ENCODE data around the gene SLC22A2. TPM values are rescaled to one million over a fixed set of nuclear protein-coding genes. Genes with fewer than 3 reads are reported as not detected.

Gene SLC22A2
- total RNA-seq, 4 donors from 2014 or later = not detected

DNA sequence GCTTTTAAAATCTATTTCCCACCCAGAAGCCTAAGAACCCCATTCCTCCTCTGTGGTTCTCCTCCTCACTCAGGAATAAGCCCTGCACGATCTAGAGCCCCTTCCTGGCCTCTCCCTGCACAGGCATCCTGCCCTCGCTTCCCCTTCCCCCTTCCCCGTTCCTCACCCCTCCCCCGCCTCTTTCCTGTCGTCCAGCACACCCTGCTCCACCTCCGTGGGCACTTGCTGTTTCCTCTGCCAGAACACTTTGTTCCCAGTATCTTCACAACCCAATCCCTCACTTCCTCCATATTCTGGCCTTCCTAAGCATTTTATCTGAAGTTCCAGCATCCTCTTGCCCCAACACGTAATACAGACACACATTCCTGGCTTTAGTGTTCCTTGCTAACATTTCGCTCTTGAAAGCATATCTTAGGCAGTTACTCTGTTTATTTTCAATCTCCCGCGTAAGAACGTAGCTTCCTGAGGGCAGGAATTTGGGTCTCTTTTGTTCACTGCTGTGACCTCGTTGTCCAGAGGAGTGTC lies 20.2 kb upstream of the SLC22A2 start:
- DNase-seq (ENCODE audit: low spot score) (no peak), ATAC-seq (ENCODE audit: low FRiP score) (no peak)
- TF ChIP-seq, protein P1, sequence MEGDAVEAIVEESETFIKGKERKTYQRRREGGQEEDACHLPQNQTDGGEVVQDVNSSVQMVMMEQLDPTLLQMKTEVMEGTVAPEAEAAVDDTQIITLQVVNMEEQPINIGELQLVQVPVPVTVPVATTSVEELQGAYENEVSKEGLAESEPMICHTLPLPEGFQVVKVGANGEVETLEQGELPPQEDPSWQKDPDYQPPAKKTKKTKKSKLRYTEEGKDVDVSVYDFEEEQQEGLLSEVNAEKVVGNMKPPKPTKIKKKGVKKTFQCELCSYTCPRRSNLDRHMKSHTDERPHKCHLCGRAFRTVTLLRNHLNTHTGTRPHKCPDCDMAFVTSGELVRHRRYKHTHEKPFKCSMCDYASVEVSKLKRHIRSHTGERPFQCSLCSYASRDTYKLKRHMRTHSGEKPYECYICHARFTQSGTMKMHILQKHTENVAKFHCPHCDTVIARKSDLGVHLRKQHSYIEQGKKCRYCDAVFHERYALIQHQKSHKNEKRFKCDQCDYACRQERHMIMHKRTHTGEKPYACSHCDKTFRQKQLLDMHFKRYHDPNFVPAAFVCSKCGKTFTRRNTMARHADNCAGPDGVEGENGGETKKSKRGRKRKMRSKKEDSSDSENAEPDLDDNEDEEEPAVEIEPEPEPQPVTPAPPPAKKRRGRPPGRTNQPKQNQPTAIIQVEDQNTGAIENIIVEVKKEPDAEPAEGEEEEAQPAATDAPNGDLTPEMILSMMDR (IDR thresholded peaks at IDR 0.05) = no peak

DNA sequence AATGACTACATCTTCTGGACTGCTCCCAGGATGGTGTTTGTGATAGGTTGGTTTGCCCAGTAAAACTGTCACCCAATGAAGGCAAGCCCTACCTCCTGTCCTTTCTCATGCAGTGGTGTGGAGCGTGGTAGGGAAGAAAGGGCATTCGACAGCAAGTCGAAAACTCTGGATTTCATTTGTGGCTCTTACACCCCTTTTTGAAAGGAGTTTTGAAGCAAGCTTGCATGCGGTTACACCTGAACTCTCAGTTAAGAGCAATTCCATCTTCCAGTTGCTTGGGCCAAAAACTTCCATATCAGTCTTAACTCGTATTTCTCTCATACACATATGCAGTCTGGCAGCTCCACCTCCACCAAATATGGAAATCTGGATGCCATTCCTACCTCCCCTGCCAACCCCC lies 19.7 kb upstream of the SLC22A2 start:
- DNase-seq (ENCODE audit: low spot score) (no peak), ATAC-seq (ENCODE audit: low FRiP score) (no peak)
- TF ChIP-seq, protein P1 (IDR thresholded peaks at IDR 0.05) = no peak

DNA sequence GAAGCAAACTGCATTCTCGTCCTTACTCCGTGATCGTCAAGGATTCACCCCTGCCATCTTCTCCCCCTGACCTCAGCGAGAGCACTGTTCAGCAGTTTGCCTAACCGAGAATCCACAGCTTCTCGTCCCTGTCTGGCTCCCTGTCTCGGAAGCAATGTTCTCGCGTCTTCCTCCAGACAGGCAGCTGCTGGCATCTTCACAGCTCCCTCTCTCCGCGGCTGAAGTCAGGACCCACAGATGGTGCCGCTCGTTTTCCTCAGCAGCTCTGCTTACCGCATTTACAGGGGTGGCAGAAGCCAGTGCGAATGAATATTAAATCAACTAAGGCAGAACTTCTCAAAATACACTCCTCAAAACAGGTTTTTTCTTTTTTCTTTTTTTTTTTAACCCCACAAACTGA lies 18.9 kb upstream of the SLC22A2 start:
- ATAC-seq (ENCODE audit: low FRiP score) (no peak), DNase-seq (ENCODE audit: low spot score) (no peak)
- TF ChIP-seq, protein P1 (IDR thresholded peaks at IDR 0.05) = no peak

DNA sequence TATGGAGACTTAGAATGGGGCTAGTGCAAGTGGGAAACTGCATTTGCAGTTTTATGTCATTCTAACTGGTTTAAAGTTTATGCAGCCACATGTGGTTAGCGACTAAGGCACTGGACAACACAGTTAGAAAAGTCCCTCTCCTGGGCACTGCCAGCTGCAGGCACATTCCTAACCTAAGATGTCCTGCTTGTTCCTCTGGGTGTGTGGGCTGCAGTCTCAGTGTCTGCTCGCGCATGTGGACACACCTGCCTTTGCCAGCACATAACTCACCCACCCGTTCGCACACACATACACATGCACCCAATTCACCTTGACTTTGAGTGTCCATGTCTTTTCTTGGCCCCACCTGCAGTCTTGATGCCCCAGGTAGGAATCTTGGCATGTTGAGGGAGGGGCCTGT lies 18.5 kb upstream of the SLC22A2 start:
- no peak for DNase-seq (ENCODE audit: low spot score)
- no peak for ATAC-seq (ENCODE audit: low FRiP score)
- TF ChIP-seq, protein P1 (IDR thresholded peaks at IDR 0.05) = no peak

DNA sequence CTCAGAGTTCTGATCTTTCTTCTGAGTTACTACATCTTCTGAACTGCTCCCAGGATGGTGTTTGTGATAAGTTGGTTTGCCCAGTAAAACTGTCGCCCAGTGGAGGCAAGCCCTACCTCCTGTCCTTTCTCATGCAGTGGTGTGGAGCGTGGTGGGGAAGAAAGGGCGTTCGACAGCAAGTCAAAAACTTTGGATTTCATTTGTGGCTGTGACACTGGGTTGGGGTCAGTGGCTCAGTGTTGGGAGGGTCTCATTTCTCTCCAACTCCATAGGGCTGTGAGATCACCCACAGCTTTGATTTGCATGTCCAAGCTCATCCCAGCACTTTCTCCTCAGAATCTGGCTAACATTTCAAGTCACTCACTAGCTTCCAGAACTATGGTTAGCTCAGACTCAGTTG lies 17.5 kb upstream of the SLC22A2 start:
- no peak for DNase-seq (ENCODE audit: low spot score)
- TF ChIP-seq, protein P1 (IDR thresholded peaks at IDR 0.05) = no peak
- ATAC-seq (ENCODE audit: low FRiP score) = no peak

DNA sequence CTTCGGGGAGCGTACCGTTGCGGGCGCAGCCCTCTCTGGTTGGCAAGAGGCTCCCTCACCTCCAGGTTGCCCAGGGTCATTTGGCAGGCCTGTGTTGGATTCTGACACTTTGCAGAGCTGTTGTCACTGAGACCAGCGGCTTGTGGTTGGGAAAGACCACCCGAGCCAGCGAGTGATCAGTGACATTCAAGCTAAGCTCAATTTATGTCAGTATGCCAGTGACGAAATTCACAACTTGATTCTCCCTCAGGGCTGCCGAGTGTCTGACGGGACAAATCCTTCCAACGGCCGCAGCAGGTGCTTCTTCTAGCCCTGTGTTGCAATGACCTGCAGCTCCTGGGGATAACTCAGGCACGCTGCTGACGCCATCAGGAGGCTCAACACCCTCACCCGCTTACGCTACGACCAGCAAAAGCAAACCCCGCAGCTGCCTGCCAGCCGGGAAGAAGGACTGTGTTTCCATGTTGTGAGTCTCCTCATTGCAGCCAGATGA lies 16.9 kb upstream of the SLC22A2 start:
- TF ChIP-seq, protein P1 (IDR thresholded peaks at IDR 0.05) = no peak
- DNase-seq (ENCODE audit: low spot score) (no peak), ATAC-seq (ENCODE audit: low FRiP score) (no peak)

DNA sequence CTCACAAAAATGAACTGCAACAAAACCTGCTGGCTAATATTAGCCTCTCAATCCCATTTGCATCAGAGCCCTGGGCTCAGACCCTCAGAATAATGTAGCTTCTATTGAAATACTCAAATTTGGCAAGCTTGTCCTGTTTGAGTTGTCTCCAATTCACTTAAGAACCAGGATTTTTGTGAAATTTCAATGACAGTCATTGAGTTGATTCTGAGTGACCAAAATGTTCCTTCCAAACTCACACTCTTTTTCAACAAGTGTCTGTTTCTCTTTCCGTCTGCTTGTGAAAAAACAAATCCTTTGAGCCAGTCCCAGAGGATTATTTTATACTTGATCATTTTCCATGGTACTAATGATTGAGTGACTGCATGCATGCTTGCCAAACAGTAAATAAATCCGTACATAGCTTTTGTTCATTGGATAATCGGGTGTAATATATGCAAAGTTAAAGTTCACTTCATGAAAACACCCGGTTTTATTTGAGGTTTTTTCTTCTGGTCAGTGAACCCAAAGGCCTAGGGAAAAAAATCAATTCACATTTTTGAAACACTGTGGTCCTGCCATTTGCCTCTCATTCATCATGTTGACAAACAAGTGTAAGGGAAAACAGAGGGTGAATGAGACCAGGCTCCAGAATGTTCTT lies 16.4 kb upstream of the SLC22A2 start:
- no peak for ATAC-seq (ENCODE audit: low FRiP score)
- no peak for DNase-seq (ENCODE audit: low spot score)
- TF ChIP-seq, protein P1 (IDR thresholded peaks at IDR 0.05) = no peak
